H9 (cell line): ENCODE data around the gene ANAPC16. TPM values are rescaled to one million over a fixed set of nuclear protein-coding genes. Genes with fewer than 3 reads are reported as not detected.
A peak's percentile ranks its signal among the peaks of the same experiment; 100 is the strongest.

Experiments
- DNase-seq: peaks from one replicate; pipeline ENCODE4 v3.0.0-alpha.2; 2017
- H2AFZ ChIP-seq: one replicate; pipeline ENCODE4 v1.6.1; 2013; ENCODE audit warnings: mild to moderate bottlenecking, low read length, control low read depth, moderate library complexity
- H2AK5ac ChIP-seq: 2 replicates; pipeline ENCODE4 v1.6.1; 2013; ENCODE audit warnings: low read length, control low read depth, mixed read lengths; ENCODE audit not compliant: insufficient read length
- H2BK120ac ChIP-seq: one replicate; pipeline ENCODE4 v1.6.1; 2013; ENCODE audit warnings: low read depth, mild to moderate bottlenecking, low read length, control low read depth, inconsistent platforms; ENCODE audit not compliant: poor library complexity, severe bottlenecking
- H2BK12ac ChIP-seq: 2 replicates; pipeline ENCODE4 v1.6.1; 2013; ENCODE audit warnings: low read length, control low read depth, mixed read lengths, low read depth; ENCODE audit not compliant: insufficient read length
- H2BK15ac ChIP-seq: 2 replicates; pipeline ENCODE4 v1.6.1; 2013; ENCODE audit warnings: low read depth, low read length, control low read depth
- H2BK20ac ChIP-seq: one replicate; pipeline ENCODE4 v1.6.1; 2013; ENCODE audit warnings: low read depth, mild to moderate bottlenecking, low read length, control low read depth, inconsistent platforms; ENCODE audit not compliant: poor library complexity, severe bottlenecking
- H2BK5ac ChIP-seq: 2 replicates; pipeline ENCODE4 v1.6.1; 2013; ENCODE audit warnings: low read length, control low read depth, mixed read lengths; ENCODE audit not compliant: insufficient read length
- H3K14ac ChIP-seq: 2 replicates; pipeline ENCODE4 v1.6.1; 2013; ENCODE audit warnings: low read length, control low read depth; ENCODE audit not compliant: insufficient read depth
- H3K18ac ChIP-seq: 2 replicates; pipeline ENCODE4 v1.6.1; 2013; ENCODE audit warnings: low read depth, mild to moderate bottlenecking, mixed read lengths, low read length, control low read depth; ENCODE audit not compliant: insufficient read length
- H3K23ac ChIP-seq: 2 replicates; pipeline ENCODE4 v1.6.1; 2013; ENCODE audit warnings: low read length, control low read depth, mixed read lengths, low read depth; ENCODE audit not compliant: insufficient read length
- H3K23me2 ChIP-seq: 2 replicates; pipeline ENCODE4 v1.6.1; 2013; ENCODE audit warnings: low read depth, mild to moderate bottlenecking, mixed read lengths, low read length, control low read depth; ENCODE audit not compliant: insufficient read length, poor library complexity, severe bottlenecking
- H3K27ac ChIP-seq: 2 replicates; pipeline ENCODE4 v1.5.1; 2013; ENCODE audit warnings: low read length, control low read depth, mixed read lengths, low read depth; ENCODE audit not compliant: insufficient read length
- H3K27me3 ChIP-seq: 2 replicates; pipeline ENCODE4 v1.6.1; 2013; ENCODE audit warnings: low read length, control low read depth, inconsistent platforms; ENCODE audit not compliant: insufficient read depth
- H3K4ac ChIP-seq: 2 replicates; pipeline ENCODE4 v1.6.1; 2013; ENCODE audit warnings: low read depth, mild to moderate bottlenecking, control low read depth, inconsistent platforms, low read length, moderate library complexity
- H3K4me1 ChIP-seq: 2 replicates; pipeline ENCODE4 v1.6.1; 2013; ENCODE audit warnings: low read length, control low read depth, inconsistent platforms; ENCODE audit not compliant: insufficient read depth
- H3K4me2 ChIP-seq: 2 replicates; pipeline ENCODE4 v1.6.1; 2013; ENCODE audit warnings: low read length, control low read depth, mixed read lengths; ENCODE audit not compliant: insufficient read length, insufficient read depth
- H3K56ac ChIP-seq: 2 replicates; pipeline ENCODE4 v1.6.1; 2013; ENCODE audit warnings: low read depth, mild to moderate bottlenecking, mixed read lengths, low read length, control low read depth; ENCODE audit not compliant: insufficient read length
- H3K79me1 ChIP-seq: 2 replicates; pipeline ENCODE4 v1.6.1; 2013; ENCODE audit warnings: low read depth, mild to moderate bottlenecking, moderate library complexity, low read length, control low read depth, inconsistent platforms; ENCODE audit not compliant: insufficient read depth, poor library complexity, severe bottlenecking
- H3K79me2 ChIP-seq: 2 replicates; pipeline ENCODE4 v1.6.1; 2013; ENCODE audit warnings: low read length, control low read depth, inconsistent platforms; ENCODE audit not compliant: insufficient read depth
- H3K9ac ChIP-seq: 2 replicates; pipeline ENCODE4 v1.6.1; 2013; ENCODE audit warnings: low read length, control low read depth, mixed read lengths; ENCODE audit not compliant: insufficient read length; ENCODE audit errors: extremely low read depth
- H3K9me3 ChIP-seq: one replicate; pipeline ENCODE4 v1.6.1; 2013; ENCODE audit warnings: low read depth, low read length, inconsistent platforms; ENCODE audit not compliant: control insufficient read depth
- H3T11ph ChIP-seq: one replicate; pipeline ENCODE4 v1.6.1; 2013; ENCODE audit warnings: mild to moderate bottlenecking, low read length, control low read depth, inconsistent platforms
- H4K20me1 ChIP-seq: one replicate; pipeline ENCODE4 v1.6.1; 2013; ENCODE audit not compliant: control insufficient read depth, insufficient read length, insufficient read depth
- H4K5ac ChIP-seq: 2 replicates; pipeline ENCODE4 v1.6.1; 2013; ENCODE audit warnings: low read depth, mild to moderate bottlenecking, mixed read lengths, low read length, control low read depth; ENCODE audit not compliant: insufficient read length
- H4K8ac ChIP-seq: replicated peaks from 2 replicates; pipeline ENCODE4 v1.6.1; 2013; ENCODE audit warnings: low read length, control low read depth, mixed read lengths, low read depth; ENCODE audit not compliant: insufficient read length
- H4K91ac ChIP-seq: 2 replicates; pipeline ENCODE4 v1.6.1; 2013; ENCODE audit warnings: low read depth, mild to moderate bottlenecking, moderate library complexity, mixed read lengths, low read length, control low read depth; ENCODE audit not compliant: insufficient read length
- H3K27ac Mint-ChIP-seq, 3 experiments: 2 replicates in 2 of 3; 3 replicates in 1 of 3; pipeline ENCODE4 v1.8.0; 2020 to 2021; ENCODE audit warnings: mixed read lengths in 3 of 3, mild to moderate bottlenecking in 1 of 3, moderate library complexity in 1 of 3
- H3K27me3 Mint-ChIP-seq: 2 replicates; pipeline ENCODE4 v1.8.0; 2021; ENCODE audit warnings: low read depth, mild to moderate bottlenecking, moderate library complexity, mixed read lengths
- H3K36me3 Mint-ChIP-seq, 3 experiments: 2 replicates in 2 of 3; 3 replicates in 1 of 3; pipeline ENCODE4 v1.8.0; 2020 to 2021; ENCODE audit warnings: low read depth in 3 of 3, mixed read lengths in 3 of 3; ENCODE audit not compliant: insufficient read depth in 1 of 3
- H3K4me1 Mint-ChIP-seq, 2 experiments: 2 replicates each; pipeline ENCODE4 v1.8.0; 2020; ENCODE audit warnings: mixed read lengths in 2 of 2
- H3K4me3 Mint-ChIP-seq, 2 experiments: 2 replicates in 1 of 2; 3 replicates in 1 of 2; pipeline ENCODE4 v1.8.0; 2020 to 2021; ENCODE audit warnings: mild to moderate bottlenecking in 2 of 2, mixed read lengths in 2 of 2, moderate library complexity in 1 of 2
- H3K9me3 Mint-ChIP-seq, 2 experiments: 2 replicates in 1 of 2; 3 replicates in 1 of 2; pipeline ENCODE4 v1.8.0; 2020; ENCODE audit warnings: mild to moderate bottlenecking in 2 of 2, mixed read lengths in 2 of 2, moderate library complexity in 1 of 2
- CTCF ChIP-seq: fragments of 200-600 bp; sonication (generic); conservative IDR thresholded peaks from 3 replicates; pipeline ENCODE4 v1.8.0; 2021; ENCODE audit warnings: antibody characterized with exemption, mild to moderate bottlenecking
- WGBS: extraction: QIAGEN DNeasy Blood & Tissue Kit; methylation state at CpG from one replicate; pipeline ENCODE4 v1.1.7; 2013; ENCODE audit warnings: missing lambda C conversion rate, low lambda C conversion rate, mixed read lengths; ENCODE audit not compliant: insufficient read length; ENCODE audit errors: extremely low coverage; 5-methylcytosine and 5-hydroxymethylcytosine counted together
- total RNA-seq: library from RNA; stranded (reverse); gene quantifications from 2 replicates; pipeline ENCODE4 v1.2.1, GENCODE V29; 2021

ANAPC16 gene
- total RNA-seq, 1 experiment from 2014 or later = 66.6 TPM

DNA sequence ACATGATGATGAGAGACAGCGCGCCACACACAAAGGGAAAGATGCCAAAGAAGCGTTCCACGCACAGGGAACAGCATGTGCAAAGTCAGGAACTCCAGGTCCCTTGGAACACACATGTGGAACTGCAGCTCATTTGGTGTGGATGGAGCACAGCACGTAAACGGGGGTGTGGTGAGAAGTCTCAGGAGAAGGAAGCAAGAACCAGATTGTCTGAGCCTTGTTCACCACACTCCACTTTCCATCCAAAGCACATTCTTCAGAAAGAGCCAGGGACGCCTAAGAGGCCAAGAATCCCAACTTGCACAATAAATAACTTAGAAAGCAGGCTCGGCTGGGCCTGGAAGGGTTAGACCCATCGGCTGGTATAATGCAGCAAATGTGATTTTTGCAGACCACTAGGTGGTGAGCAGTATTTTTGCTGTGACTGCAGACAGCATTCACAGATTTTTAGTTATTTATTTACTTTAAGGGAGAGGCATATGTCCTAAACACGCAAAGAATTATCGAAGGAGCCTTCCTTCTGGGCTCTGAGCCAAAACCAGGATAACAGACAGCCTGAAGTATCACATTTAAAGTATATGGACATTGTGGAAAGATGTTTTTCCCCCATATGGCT, 28.1 kb downstream of the ANAPC16 start:
- no peaks in the 10 kb centered on the region for H3K27me3 ChIP-seq
- no peaks in the 10 kb centered on the region for H3K79me2 ChIP-seq
- H2AK5ac ChIP-seq = no peak overlapping the region
- H2AFZ ChIP-seq = no peak overlapping the region
- H3K23me2 ChIP-seq = no peaks in the 10 kb centered on the region
- Mint-ChIP-seq H3K27ac (peak overlapping the region in 1 of 3 experiments; percentile 25; a peak in 1 of 7 replicates), H3K36me3 (no peaks in the 10 kb centered on the region), H3K4me1 (peaks cover 28 to 39% of the 10 kb centered on the region in 2 experiments), H3K4me3 (no peak overlapping the region), H3K9me3 (no peaks in the 10 kb centered on the region; a peak in 1 of 5 replicates), H3K27me3 (no peaks in the 10 kb centered on the region)
- H3K4me2 ChIP-seq = no peak overlapping the region
- no peaks in the 10 kb centered on the region for H3K9me3 ChIP-seq
- no peak overlapping the region for H2BK5ac ChIP-seq
- no peak overlapping the region for H3K18ac ChIP-seq
- no peak for DNase-seq
- H3K27ac ChIP-seq = no peak overlapping the region
- H3K4ac ChIP-seq = no peak overlapping the region
- H3T11ph ChIP-seq = no peak overlapping the region
- H3K14ac ChIP-seq = no peak overlapping the region; the same call in 1 of the 2 replicates
- no peak overlapping the region for H2BK12ac ChIP-seq
- no peak overlapping the region for H4K5ac ChIP-seq
- no peak overlapping the region for H2BK15ac ChIP-seq
- no CpG with 5 or more reads among the region's 11 CpGs for WGBS
- no peak for TF ChIP-seq CTCF
- no peaks in the 10 kb centered on the region for H4K20me1 ChIP-seq
- no peak overlapping the region for H4K8ac ChIP-seq
- no peak overlapping the region for H2BK120ac ChIP-seq
- no peak overlapping the region for H3K23ac ChIP-seq
- H3K79me1 ChIP-seq = no peaks in the 10 kb centered on the region
- H3K56ac ChIP-seq = no peak overlapping the region
- H4K91ac ChIP-seq = peak overlapping the region; percentile 55
- no peak overlapping the region for H3K9ac ChIP-seq
- H2BK20ac ChIP-seq = no peak overlapping the region
- peaks cover 5% of the 10 kb centered on the region; the same call in 1 of the 2 replicates for H3K4me1 ChIP-seq
